Smooth muscle cell (in vitro differentiated cells): ENCODE measurements around the gene PRR14L. TPM values are rescaled to one million over a fixed set of nuclear protein-coding genes. Genes with fewer than 3 reads are reported as not detected.

Experiments
- DNase-seq: peaks from one replicate; lab custom pipeline; 2025; ENCODE audit not compliant: unreplicated experiment; lab: John Stamatoyannopoulos, UW
- H2AFZ ChIP-seq: fragments of 200-600 bp; sonication (generic); 2 replicates; pipeline ENCODE4 v1.6.0; 2016; ENCODE audit warnings: antibody characterized with exemption, low read depth, mild to moderate bottlenecking
- H3F3A ChIP-seq: fragments of 200-600 bp; sonication (generic); 2 replicates; pipeline ENCODE4 v1.6.0; 2017; ENCODE audit warnings: antibody characterized with exemption, low read depth
- H3K27ac ChIP-seq: fragments of 200-600 bp; sonication (generic); 2 replicates; pipeline ENCODE4 v1.5.1; 2016; ENCODE audit warnings: low read depth, mild to moderate bottlenecking
- H3K27me3 ChIP-seq: fragments of 200-600 bp; sonication (generic); 2 replicates; pipeline ENCODE4 v1.6.1; 2016; ENCODE audit warnings: low read depth, mild to moderate bottlenecking
- H3K36me3 ChIP-seq: fragments of 200-600 bp; sonication (generic); 2 replicates; pipeline ENCODE4 v1.5.1; 2016; ENCODE audit warnings: low read depth
- H3K4me1 ChIP-seq: fragments of 200-600 bp; sonication (generic); 2 replicates; pipeline ENCODE4 v1.5.1; 2016; ENCODE audit warnings: low read depth
- H3K4me2 ChIP-seq: fragments of 200-600 bp; sonication (generic); 2 replicates; pipeline ENCODE4 v1.6.0; 2016; ENCODE audit warnings: mild to moderate bottlenecking
- H3K4me3 ChIP-seq: fragments of 200-600 bp; sonication (generic); 2 replicates; pipeline ENCODE4 v1.5.1; 2016; ENCODE audit warnings: mild to moderate bottlenecking
- H3K79me2 ChIP-seq: fragments of 200-600 bp; sonication (generic); 2 replicates; pipeline ENCODE4 v1.6.0; 2016; ENCODE audit warnings: low read depth, mild to moderate bottlenecking
- H3K9ac ChIP-seq: fragments of 200-600 bp; sonication (generic); 2 replicates; pipeline ENCODE4 v1.6.0; 2016; ENCODE audit warnings: low read depth
- H3K9me3 ChIP-seq: fragments of 200-600 bp; sonication (generic); replicated peaks from 2 replicates; pipeline ENCODE4 v1.5.1; 2016; ENCODE audit warnings: low read depth
- H4K20me1 ChIP-seq: fragments of 200-600 bp; sonication (generic); 2 replicates; pipeline ENCODE4 v1.6.0; 2016; ENCODE audit warnings: low read depth
- WGBS: methylation state at CpG from one replicate; pipeline ENCODE4 v1.1.7; 2016; ENCODE audit warnings: low lambda C conversion rate; 5-methylcytosine and 5-hydroxymethylcytosine counted together
- polyA plus RNA-seq: library from polyadenylated mRNA; unstranded; fragments of >200 nt; fragmentation: Nextera tagmentation; extraction: Ambion mirVana; gene quantifications from 2 replicates; pipeline ENCODE4 v1.2.1, GENCODE V29; 2016
- total RNA-seq: library from RNA; depleted of rRNA; stranded (reverse); fragments of >200 nt; gene quantifications from 2 replicates; pipeline ENCODE4 v1.2.3, GENCODE V29; 2014
- TF ChIP-seq, protein P1 (sequence below): fragments of 200-600 bp; sonication (generic); IDR thresholded peaks from 2 replicates; pipeline ENCODE4 v1.5.1; 2017; ENCODE audit warnings: borderline replicate concordance, mild to moderate bottlenecking, antibody characterized with exemption; ENCODE audit not compliant: insufficient read depth, poor library complexity, severe bottlenecking

The PRR14L gene
- total and polyA plus RNA-seq, 2 experiments from 2014 or later = 9.2 to 20.6 TPM

- Histone ChIP-seq H3K9me3 (no peaks in the 10 kb centered on the region), H4K20me1 (no peaks in the 10 kb centered on the region), H3K27ac (peak overlapping the region; percentile 61), H3K27me3 (no peaks in the 10 kb centered on the region), H3K4me2 (no peak overlapping the region), H3K4me3 (no peak overlapping the region), H3K79me2 (no peaks in the 10 kb centered on the region), H2AFZ (no peak overlapping the region), H3K36me3 (no peaks in the 10 kb centered on the region), H3K9ac (no peak overlapping the region), H3F3A (peaks cover 5% of the 10 kb centered on the region), H3K4me1 (no peaks in the 10 kb centered on the region)
- TF ChIP-seq, protein P1, sequence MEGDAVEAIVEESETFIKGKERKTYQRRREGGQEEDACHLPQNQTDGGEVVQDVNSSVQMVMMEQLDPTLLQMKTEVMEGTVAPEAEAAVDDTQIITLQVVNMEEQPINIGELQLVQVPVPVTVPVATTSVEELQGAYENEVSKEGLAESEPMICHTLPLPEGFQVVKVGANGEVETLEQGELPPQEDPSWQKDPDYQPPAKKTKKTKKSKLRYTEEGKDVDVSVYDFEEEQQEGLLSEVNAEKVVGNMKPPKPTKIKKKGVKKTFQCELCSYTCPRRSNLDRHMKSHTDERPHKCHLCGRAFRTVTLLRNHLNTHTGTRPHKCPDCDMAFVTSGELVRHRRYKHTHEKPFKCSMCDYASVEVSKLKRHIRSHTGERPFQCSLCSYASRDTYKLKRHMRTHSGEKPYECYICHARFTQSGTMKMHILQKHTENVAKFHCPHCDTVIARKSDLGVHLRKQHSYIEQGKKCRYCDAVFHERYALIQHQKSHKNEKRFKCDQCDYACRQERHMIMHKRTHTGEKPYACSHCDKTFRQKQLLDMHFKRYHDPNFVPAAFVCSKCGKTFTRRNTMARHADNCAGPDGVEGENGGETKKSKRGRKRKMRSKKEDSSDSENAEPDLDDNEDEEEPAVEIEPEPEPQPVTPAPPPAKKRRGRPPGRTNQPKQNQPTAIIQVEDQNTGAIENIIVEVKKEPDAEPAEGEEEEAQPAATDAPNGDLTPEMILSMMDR = no peak
- DNase-seq = no peak
- 94% methylated on average over 17 of the region's 17 CpGs for WGBS
Observed at GRCh38 chr22:31681349-31682345, 68.3 kb downstream of the PRR14L start.

DNA sequence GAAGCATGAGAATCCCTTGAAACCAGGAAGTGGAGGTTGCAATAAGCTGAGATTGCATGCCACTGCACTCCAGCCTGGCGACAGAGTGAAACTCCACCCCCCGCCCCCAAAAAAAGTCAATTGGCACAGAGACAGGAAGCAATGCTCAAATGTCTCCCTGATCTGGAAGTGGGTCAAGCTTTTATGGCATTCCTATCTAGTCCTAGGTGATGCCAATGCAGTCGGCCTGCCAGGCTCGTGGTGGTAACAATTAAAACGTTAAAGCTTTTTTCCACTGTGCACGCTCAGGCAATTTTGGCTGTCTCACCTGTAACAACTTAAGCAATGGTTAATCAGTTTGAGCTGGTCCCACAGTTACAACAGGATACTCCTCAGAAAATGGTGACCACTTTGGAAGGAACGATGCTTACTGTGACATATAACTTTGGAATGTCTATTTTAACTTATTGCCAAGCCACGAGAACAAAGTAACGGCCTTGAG lies 69.0 kb downstream of the PRR14L start:
- H2AFZ ChIP-seq = no peak overlapping the region

GRCh38 chr22:31678748-31679147 lies 71.2 kb downstream of the PRR14L start:
- H3K4me1 ChIP-seq = no peaks in the 10 kb centered on the region
- H2AFZ ChIP-seq = no peak overlapping the region
- peaks cover 5% of the 10 kb centered on the region for H3F3A ChIP-seq
- no peaks in the 10 kb centered on the region for H3K36me3 ChIP-seq
- 93% methylated on average over 7 of the region's 7 CpGs for WGBS
- H3K79me2 ChIP-seq = no peaks in the 10 kb centered on the region
- no peak overlapping the region for H3K27ac ChIP-seq
- H4K20me1 ChIP-seq = no peaks in the 10 kb centered on the region
- H3K27me3 ChIP-seq = no peaks in the 10 kb centered on the region
- H3K4me3 ChIP-seq = no peak overlapping the region
- H3K9ac ChIP-seq = no peak overlapping the region
- DNase-seq = no peak
- no peaks in the 10 kb centered on the region for H3K9me3 ChIP-seq
- TF ChIP-seq, protein P1 = no peak
- no peak overlapping the region for H3K4me2 ChIP-seq

More for the DNA sequence above, 69.0 kb downstream of the PRR14L start:
- Histone ChIP-seq H3K4me2 (no peak overlapping the region), H3K27ac (peak overlapping the region; percentile 61), H4K20me1 (no peaks in the 10 kb centered on the region), H3K9me3 (no peaks in the 10 kb centered on the region), H3K79me2 (no peaks in the 10 kb centered on the region), H3K9ac (no peak overlapping the region), H3K4me3 (no peak overlapping the region), H3F3A (peaks cover 5% of the 10 kb centered on the region), H3K4me1 (no peaks in the 10 kb centered on the region), H3K36me3 (no peaks in the 10 kb centered on the region), H3K27me3 (no peaks in the 10 kb centered on the region)
- no peak for DNase-seq
- WGBS = 66% methylated on average over 9 of the region's 9 CpGs
- TF ChIP-seq, protein P1 = no peak
